Lung microvascular endothelial cell (primary cell): ENCODE measurements around the gene SGPL1. TPM values are rescaled to one million over a fixed set of nuclear protein-coding genes. Genes with fewer than 3 reads are reported as not detected.
A peak's percentile ranks its signal among the peaks of the same experiment; 100 is the strongest.

Source experiments
- DNase-seq, 2 donors: peaks; one replicate each; pipeline versions ENCODE4 v3.0.0 to v3.0.0-alpha.2; 2010; ENCODE audit warnings: low read depth in 2 of 2
- total RNA-seq: library from RNA; depleted of rRNA; stranded (reverse); fragments of >200 nt; gene quantifications from 2 replicates; pipeline ENCODE4 v1.2.1, GENCODE V29; 2014

SGPL1 gene
- total RNA-seq, 1 donor from 2014 or later: 16.5 TPM

DNA sequence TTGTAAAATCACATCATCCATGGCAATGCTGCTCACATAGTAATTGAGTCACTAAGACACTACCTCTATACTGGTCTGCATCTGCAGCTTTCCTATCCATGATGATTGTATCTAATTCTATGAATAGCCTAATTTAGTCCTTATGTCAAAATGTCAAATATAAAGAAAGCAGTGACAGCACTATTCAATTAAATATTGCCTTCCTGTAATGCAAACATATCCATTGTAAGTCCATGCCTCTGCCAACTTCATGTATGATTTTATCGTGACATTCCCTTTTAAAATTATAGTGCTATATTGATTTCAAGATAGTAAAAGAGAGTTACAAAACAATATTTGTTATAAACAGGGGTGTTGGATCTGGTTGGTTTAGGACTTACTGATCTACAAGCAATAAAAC, 4.8 kb upstream of the SGPL1 start:
- no peak for DNase-seq

- DNase-seq: no peak
Observed at GRCh38 chr10:70811881-70812280, 3.9 kb upstream of the SGPL1 start.

DNA sequence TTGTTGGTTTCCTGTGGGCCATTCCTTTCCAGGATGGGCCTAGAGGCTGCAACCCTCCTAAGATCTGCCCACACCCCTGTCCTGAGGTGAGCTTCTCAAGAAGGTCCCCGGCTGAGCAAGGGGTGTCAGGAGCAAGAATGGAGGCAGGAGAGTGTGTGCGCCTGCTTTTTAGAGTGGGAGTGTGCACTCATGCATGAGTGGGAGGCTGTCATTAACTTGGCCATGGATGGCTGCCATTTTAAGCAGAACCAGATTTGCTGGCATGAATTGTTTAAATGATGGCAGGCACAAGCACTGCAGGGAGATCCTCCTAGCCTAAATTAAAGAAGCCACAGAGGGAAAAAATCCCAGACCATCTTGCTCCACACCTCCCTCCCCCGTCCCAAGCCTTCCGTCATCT, 2.9 kb upstream of the SGPL1 start:
- no peak for DNase-seq

GRCh38 chr10:70814126-70814525, 1.6 kb upstream of the SGPL1 start:
- DNase-seq: no peak

GRCh38 chr10:70816220-70816894, 609 bp downstream of the SGPL1 start:
- peak; percentile 77 to 86 for DNase-seq

GRCh38 chr10:70820976-70821750, 5.4 kb downstream of the SGPL1 start:
- DNase-seq: no peak

- peak in 1 of 2 donors; percentile 7 for DNase-seq
Observed at GRCh38 chr10:70822076-70822820, 6.5 kb downstream of the SGPL1 start.

DNA sequence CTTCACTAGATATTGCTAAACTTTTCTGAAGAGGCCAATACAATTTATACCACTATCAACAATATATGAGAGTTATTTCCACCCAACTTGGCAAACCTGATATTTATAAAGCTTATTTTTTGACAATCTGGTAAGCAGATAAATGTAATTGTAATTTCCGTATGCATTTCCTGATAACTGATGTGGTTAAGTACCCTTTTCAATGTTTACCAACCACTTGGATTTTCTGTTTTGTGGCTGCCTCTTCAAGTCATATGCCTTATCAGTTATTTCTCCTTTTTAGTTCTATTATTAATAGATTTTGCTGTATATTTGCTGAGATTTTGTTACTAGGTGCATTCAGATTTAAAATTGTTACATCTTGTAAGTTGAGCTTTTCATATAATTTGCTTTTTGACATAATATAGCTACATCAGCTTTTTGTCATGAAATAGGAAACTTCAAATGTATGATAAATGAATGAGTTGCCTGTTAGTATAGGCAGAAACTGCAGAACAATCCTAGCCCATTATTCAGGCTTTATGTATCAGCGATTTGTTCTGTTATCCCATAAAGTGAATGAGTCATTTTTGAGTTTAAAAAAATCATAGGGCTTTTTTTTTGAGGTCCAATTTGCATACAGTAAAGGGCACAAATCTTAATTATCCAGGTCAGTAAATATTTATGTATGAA, 11.5 kb downstream of the SGPL1 start:
- peak in 1 of 2 donors; percentile 31 for DNase-seq

DNA sequence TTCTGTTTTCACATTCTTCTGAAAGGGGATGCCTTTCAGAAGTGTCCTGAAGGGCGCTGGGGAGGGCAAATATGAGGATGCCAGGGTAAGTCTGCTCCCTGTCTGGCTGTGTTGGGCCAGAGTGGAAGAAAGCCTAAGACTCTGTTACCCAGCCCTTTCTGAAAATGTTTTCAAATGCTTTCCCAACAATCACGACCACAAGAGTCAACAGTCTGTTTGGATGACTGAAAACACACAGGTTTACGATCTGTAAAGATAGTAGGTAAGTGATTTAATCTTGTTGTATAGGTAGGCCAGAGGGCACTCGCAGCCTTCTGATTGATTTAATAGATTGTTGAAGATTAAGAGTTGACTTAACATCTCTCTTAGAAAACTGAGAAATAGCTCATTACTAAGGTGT, 13.2 kb downstream of the SGPL1 start:
- DNase-seq: no peak

DNA sequence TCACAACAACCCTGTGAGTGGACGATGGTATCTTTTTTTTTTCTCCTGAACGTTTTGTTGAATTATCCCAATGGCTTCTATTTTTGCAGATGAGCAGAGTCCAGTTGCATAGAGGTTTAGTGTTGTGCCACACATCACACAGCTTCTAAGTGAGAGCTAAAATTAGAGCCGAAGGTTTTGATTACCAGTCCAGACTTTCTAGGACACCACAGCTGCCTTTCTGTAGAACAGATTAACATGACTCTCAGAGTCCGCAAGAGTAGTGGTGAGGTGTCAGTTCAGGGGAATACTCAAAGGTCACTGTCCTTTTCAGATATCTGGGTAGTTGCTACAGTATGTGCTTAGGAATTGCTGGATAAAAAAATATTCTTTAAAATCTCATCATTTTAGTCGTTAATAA, 13.8 kb downstream of the SGPL1 start:
- no peak for DNase-seq

- DNase-seq: peak in 1 of 2 donors; percentile 63
Observed at GRCh38 chr10:70830164-70830563, 14.4 kb downstream of the SGPL1 start.

DNA sequence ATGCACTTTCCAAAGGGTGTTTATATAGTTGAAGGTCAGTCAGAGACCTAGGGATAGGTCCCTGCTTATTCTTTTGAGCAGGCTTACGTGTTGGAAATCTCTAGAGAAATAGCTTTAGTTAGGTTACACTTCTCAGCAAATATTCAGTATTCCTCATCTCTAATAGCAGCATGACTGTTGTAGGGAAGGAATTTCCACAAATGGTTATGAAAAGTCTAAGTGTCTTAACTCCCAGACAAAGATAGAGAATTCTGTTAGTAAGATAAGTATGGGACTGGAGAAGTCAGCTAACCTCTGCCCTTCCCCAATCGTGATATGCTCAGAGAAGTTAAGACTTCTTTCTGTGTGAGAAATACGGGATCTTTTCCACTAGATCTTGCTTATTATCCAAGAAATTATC, 16.5 kb downstream of the SGPL1 start:
- DNase-seq: no peak

DNA sequence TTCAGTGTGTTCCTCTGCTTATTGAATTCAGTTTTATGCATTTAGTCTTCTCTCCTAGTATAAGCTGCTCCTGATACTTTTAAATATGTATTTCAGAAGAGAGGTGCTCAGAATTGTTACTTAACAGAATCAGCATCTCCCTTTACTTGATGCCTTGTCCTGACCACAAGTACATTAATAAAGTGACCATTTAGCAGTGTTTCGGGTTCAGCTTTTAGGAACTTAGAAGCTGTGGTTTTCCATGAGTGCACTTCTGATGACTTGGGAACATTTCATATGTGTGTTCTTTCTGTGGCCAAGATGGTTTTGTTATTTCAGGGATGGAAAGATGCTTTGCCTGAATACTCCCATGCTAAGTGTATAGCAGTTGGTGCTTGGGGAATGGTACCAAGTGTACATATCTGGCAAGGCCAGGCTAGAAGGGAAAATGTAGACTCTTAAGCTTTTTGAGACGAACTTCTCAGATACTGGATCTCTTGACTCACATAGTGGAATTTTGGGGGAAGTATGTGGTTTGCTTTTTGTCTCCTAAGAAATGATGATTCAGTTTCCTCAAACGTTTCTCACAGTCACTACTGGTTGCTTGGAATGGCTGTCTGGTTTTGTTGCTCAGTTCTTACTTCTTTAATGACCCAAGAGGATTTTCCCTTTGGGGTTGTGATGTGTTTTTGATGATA, 17.2 kb downstream of the SGPL1 start:
- peak in 1 of 2 donors; percentile 92 for DNase-seq

DNA sequence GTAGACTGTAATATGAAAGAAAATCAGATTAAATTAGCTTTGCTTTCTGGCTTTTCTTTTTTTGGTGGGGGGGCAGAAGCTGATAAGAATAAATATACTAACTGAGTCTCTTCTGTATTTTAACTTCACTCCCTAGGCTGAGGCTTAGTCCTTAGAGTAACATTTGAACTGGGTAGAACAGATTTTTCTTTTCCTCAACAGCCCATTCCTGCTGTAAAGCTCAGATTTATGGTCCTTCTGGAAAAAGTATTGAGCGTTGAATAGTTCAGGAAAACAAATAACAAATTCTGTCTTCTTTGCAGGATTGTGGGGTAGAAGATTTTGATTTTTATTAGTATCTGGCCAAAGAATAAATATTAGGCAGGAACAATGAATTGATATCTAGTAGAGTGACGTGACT, 17.9 kb downstream of the SGPL1 start:
- no peak for DNase-seq

- DNase-seq: no peak
Observed at GRCh38 chr10:70834021-70834420, 18.3 kb downstream of the SGPL1 start.

GRCh38 chr10:70834441-70835151, 18.8 kb downstream of the SGPL1 start:
- no peak for DNase-seq

DNA sequence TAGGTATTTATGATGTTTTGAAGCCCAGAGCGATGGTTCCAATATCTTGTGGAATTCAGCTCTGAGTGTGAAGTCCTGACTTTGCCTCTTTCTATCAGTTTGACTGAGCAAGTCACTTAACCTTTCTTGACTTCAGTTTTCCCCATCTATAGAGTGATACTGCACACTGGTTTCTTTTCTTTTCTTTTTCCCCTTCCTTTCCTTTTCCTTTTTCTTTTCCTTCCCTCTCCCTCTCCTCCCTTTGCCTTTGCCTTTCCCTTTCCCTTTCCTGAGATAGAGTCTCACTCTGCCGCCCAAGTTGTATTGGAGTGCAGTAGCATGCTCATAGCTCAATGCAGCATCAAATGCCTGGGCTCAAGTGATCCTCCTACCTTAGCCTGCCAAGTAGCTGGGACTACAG, 20.6 kb downstream of the SGPL1 start:
- DNase-seq: no peak

DNA sequence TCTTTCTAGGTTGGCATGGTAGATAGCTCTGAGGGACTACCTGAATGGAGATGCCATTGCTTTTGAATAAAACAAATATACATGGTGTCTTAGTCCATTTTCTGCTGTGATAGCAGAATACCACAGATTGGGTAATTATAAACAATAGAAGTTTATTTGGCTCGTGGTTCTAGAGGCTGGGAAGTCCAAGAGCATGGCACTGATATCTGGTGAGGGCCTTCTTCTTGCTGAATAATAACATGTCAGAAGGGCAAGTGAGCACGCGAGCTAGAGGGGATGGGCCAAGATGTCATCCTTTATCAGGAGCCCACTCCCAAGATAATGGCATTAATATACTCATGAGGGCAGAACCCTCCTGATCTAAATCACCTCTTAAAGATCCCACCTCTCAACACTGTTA, 21.9 kb downstream of the SGPL1 start:
- DNase-seq: no peak

DNA sequence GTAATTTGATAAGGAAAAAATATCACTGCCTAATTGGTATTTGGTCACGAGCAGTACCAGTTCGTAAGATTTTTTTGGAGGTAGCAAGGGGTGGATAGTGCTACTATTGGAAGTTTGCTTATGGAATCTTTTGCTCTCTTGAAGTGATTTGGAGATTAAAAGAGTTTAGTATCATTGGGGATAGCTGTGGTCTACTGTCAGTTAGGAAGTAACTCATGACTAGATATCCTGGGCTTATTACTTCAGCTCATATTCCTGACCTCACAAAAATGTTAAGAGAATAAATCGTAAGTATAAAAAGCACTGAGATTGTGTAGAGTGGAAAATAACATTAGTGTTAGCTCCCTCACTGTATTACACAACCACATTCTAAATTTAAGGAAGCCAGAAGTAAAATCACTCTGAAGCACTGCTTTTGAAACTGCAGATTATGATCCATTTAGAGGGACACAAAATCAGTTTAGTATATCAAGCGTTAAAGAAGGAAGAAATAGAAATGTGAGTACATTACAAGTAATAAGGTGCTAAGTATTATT, 22.6 kb downstream of the SGPL1 start:
- no peak for DNase-seq

DNA sequence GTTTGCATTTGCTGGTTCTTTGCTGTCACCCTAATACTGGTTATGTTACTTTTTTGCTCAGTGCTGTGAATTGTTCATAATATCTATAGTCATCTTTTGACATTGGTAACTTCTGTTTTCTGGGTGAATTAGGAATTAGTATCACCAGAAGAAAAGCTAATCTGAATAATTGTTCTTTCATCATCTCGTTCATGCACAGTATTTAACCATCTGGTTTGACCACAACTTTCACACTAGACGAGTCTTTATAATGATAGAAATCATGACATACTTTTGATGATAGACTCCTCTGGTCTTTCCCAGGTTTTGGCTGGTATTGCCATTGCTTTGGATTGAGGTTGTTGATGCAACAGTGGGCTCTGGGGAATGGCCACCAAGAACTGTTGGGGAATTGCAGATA, 25.1 kb downstream of the SGPL1 start:
- no peak for DNase-seq
